RWPE2 (cell line): ENCODE data around the gene TNFRSF1A.

ENCODE experiments used
- ATAC-seq: fragments of 200-7000 bp; cut with Tn5 transposase; 3 replicates; pipeline ENCODE4 v1.9.1; 2021; ENCODE audit warnings: low read depth
- DNase-seq: peaks from one replicate; pipeline ENCODE4 v3.0.0-alpha.2; 2020; ENCODE audit warnings: low spot score
- H3K27ac ChIP-seq: fragments of 450-650 bp; 2 replicates; pipeline ENCODE4 v1.5.1; 2017; ENCODE audit warnings: mild to moderate bottlenecking; ENCODE audit not compliant: poor library complexity, severe bottlenecking
- H3K27me3 ChIP-seq: fragments of 250-450 bp; sonication (Bioruptor Pico); 2 replicates; pipeline ENCODE4 v1.5.1; 2021; ENCODE audit warnings: mild to moderate bottlenecking, moderate library complexity; ENCODE audit not compliant: insufficient read depth, poor library complexity, severe bottlenecking
- H3K36me3 ChIP-seq: fragments of 250-450 bp; sonication (Bioruptor Pico); 2 replicates; pipeline ENCODE4 v1.5.1; 2020; ENCODE audit warnings: low read depth, mild to moderate bottlenecking, moderate library complexity
- H3K4me1 ChIP-seq: fragments of 250-450 bp; sonication (Bioruptor Pico); 2 replicates; pipeline ENCODE4 v1.5.1; 2021; ENCODE audit warnings: mild to moderate bottlenecking, moderate library complexity; ENCODE audit not compliant: insufficient read depth, poor library complexity, severe bottlenecking
- H3K4me3 ChIP-seq: fragments of 250-450 bp; sonication (Bioruptor Pico); 2 replicates; pipeline ENCODE4 v1.5.1; 2021; ENCODE audit warnings: mild to moderate bottlenecking, moderate library complexity; ENCODE audit not compliant: severe bottlenecking
- H3K9me3 ChIP-seq: fragments of 250-450 bp; sonication (Bioruptor Pico); 2 replicates; pipeline ENCODE4 v1.5.1; 2021; ENCODE audit warnings: mild to moderate bottlenecking, moderate library complexity; ENCODE audit not compliant: severe bottlenecking
- CTCF ChIP-seq: fragments of 450-650 bp; IDR thresholded peaks from one replicate; pipeline ENCODE4 v1.5.1; 2017; ENCODE audit warnings: mild to moderate bottlenecking, moderate library complexity; ENCODE audit not compliant: poor library complexity, severe bottlenecking

TNFRSF1A gene

GRCh38 chr12:6352193-6353173 is 10.6 kb upstream of the TNFRSF1A start:
- ATAC-seq (peak; percentile 11; the same call in 1 of the 3 replicates), DNase-seq (no peak)
- Histone ChIP-seq H3K9me3 (no peaks in the 10 kb centered on the region), H3K27me3 (no peaks in the 10 kb centered on the region), H3K4me1 (no peaks in the 10 kb centered on the region), H3K36me3 (peaks cover 95% of the 10 kb centered on the region), H3K27ac (no peak overlapping the region), H3K4me3 (no peak overlapping the region)
- TF ChIP-seq CTCF = no peak

DNA sequence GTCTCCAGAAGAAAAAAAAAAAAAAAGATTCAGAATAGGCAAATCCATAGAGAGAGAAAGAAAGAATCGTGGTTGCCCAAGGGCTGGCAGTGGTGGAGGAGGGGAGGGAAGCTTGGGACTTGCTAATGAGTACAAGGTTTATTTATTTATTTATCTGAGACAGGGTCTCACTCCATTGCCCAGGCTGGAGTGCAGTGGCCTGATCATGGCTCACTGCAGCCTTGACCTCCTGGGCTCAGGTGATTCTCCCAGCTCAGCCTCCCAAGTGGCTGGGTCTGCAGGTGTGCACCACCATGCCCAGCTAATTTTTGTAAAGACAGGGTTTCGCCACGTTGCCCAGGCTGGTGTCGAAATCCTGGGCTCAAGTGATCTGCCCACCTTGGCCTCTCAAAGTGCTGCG is 9.7 kb upstream of the TNFRSF1A start:
- H3K27me3 ChIP-seq = no peaks in the 10 kb centered on the region
- TF ChIP-seq CTCF = no peak
- H3K27ac ChIP-seq = no peak overlapping the region
- ATAC-seq (no peak), DNase-seq (no peak)
- H3K4me3 ChIP-seq = no peak overlapping the region
- peaks cover 95% of the 10 kb centered on the region for H3K36me3 ChIP-seq
- peaks cover 2% of the 10 kb centered on the region for H3K4me1 ChIP-seq
- no peaks in the 10 kb centered on the region for H3K9me3 ChIP-seq

DNA sequence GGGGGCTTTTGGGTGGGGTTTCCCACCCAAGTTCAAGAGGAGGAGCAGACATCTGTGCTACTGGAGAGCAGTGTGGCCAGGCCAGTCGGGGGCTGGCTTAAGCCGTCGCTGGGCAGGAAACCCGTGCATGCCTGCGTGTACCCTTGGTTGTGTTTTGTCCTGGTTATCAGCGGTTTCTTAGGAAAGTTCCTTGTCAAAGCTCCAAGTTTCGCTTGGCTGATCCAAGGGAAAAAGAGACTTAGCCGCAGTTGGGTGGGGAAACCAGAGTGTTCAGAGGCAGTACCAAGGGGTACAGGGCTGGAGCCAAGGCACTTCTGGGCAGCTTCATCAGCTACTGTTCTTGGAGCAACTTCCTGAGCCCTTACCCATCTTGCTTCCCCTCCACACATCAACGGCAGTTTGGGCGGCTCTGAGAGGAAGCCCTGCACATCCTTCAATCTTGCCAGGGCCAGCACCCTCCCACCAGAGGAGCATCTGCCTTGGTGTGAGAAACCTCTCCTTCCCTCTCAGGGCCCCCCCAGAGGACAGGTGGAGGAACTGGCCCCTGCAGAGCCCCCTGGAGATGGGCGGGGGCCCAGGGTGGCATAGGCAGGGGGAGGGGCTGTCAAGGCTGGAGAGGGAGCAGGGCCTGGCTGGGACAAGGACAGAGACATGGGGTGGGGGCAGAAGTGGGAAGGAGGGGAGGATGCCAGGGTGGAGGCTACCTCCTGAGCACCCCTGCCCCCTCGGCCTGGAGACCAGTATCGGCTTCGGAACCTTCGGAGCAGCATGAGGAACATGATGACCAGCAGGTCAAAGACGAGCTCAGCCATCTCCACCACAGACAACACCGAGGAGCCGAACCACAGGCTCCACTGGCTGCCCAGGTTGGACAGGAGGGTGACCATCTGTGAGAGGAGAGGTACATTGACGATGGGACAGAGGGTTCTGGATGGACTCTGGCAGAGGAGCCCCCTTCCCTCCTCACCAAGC is 5.8 kb upstream of the TNFRSF1A start:
- no peak overlapping the region for H3K4me3 ChIP-seq
- no peak for TF ChIP-seq CTCF
- peaks cover 26% of the 10 kb centered on the region for H3K4me1 ChIP-seq
- H3K9me3 ChIP-seq = no peaks in the 10 kb centered on the region
- H3K27me3 ChIP-seq = no peaks in the 10 kb centered on the region
- ATAC-seq (no peak), DNase-seq (no peak)
- no peak overlapping the region for H3K27ac ChIP-seq
- peaks cover 59% of the 10 kb centered on the region for H3K36me3 ChIP-seq

GRCh38 chr12:6346942-6347341 is 5.1 kb upstream of the TNFRSF1A start:
- no peaks in the 10 kb centered on the region for H3K27me3 ChIP-seq
- H3K4me3 ChIP-seq = no peak overlapping the region
- H3K27ac ChIP-seq = no peak overlapping the region
- H3K9me3 ChIP-seq = no peaks in the 10 kb centered on the region
- TF ChIP-seq CTCF = no peak
- DNase-seq = no peak
- H3K36me3 ChIP-seq = peaks cover 53% of the 10 kb centered on the region
- peaks cover 33% of the 10 kb centered on the region for H3K4me1 ChIP-seq
- no peak for ATAC-seq
